ENCODE data around the gene PBX4.
A peak's percentile ranks its signal among the peaks of the same experiment; 100 is the strongest.

PBX4 gene

GRCh38 chr19:19540064-19540714, 78.3 kb downstream of the PBX4 start:
- peak; percentile 83 for DNase-seq (ENCODE audit: low read depth, low spot score)

- DNase-seq (ENCODE audit: low read depth, low spot score), result no peak
Observed at GRCh38 chr19:19539698-19540063, 78.8 kb downstream of the PBX4 start.

GRCh38 chr19:19538785-19539166, 79.7 kb downstream of the PBX4 start:
- peak; percentile 59 for DNase-seq (ENCODE audit: low read depth, low spot score)

- DNase-seq (ENCODE audit: low read depth, low spot score), result peak; percentile 84
Observed at GRCh38 chr19:19538061-19538784, 80.3 kb downstream of the PBX4 start, which contains the start of gene CILP2. Gene CILP2 (plus strand): TSS chr19:19538265. CDS start chr19:19538350, 85 bp downstream.

- peak; percentile 56 for DNase-seq (ENCODE audit: low read depth, low spot score)
Observed at GRCh38 chr19:19537075-19538048, 81.1 kb downstream of the PBX4 start.

- no peak for DNase-seq (ENCODE audit: low read depth, low spot score)
Observed at GRCh38 chr19:19535311-19536191, 82.9 kb downstream of the PBX4 start.

GRCh38 chr19:19534556-19535265, 83.8 kb downstream of the PBX4 start:
- DNase-seq (ENCODE audit: low read depth, low spot score), result peak; percentile 57

- DNase-seq (ENCODE audit: low read depth, low spot score), result no peak
Observed at GRCh38 chr19:19533841-19534240, 84.6 kb downstream of the PBX4 start.

- DNase-seq (ENCODE audit: low read depth, low spot score), result no peak
Observed at GRCh38 chr19:19532806-19533701, 85.4 kb downstream of the PBX4 start.

GRCh38 chr19:19531951-19532805, 86.3 kb downstream of the PBX4 start:
- DNase-seq (ENCODE audit: low read depth, low spot score), result peak; percentile 88

GRCh38 chr19:19530889-19531288, 87.6 kb downstream of the PBX4 start:
- DNase-seq (ENCODE audit: low read depth, low spot score), result no peak

GRCh38 chr19:19530423-19530804, 88.1 kb downstream of the PBX4 start:
- DNase-seq (ENCODE audit: low read depth, low spot score), result no peak

- no peak for DNase-seq (ENCODE audit: low read depth, low spot score)
Observed at GRCh38 chr19:19529783-19530422, 88.6 kb downstream of the PBX4 start.

GRCh38 chr19:19528721-19529490, 89.6 kb downstream of the PBX4 start, which contains the start of gene YJEFN3:
Gene YJEFN3 (plus strand): TSS chr19:19528911. CDS start chr19:19528933, 22 bp downstream.
- DNase-seq (ENCODE audit: low read depth, low spot score), result peak; percentile 75

- DNase-seq (ENCODE audit: low read depth, low spot score), result no peak
Observed at GRCh38 chr19:19527674-19528625, 90.5 kb downstream of the PBX4 start.

GRCh38 chr19:19527371-19527656, 91.2 kb downstream of the PBX4 start:
- DNase-seq (ENCODE audit: low read depth, low spot score), result no peak

Data from ELF-1 (cell line).